HepG2 (cell line): Measurements from ENCODE around the gene ZSWIM9. TPM values are rescaled to one million over a fixed set of nuclear protein-coding genes. Genes with fewer than 3 reads are reported as not detected.

Source experiments
- ADNP ChIP-seq: sonication (generic); formaldehyde crosslinking; IDR thresholded peaks from 2 replicates; pipeline ENCODE4 v1.4.0; 2020; ENCODE audit warnings: missing genetic modification reagents
- CREM ChIP-seq, 2 experiments: sonication (generic) in 1 of 2; formaldehyde crosslinking in 1 of 2; IDR thresholded peaks; 2 replicates each; pipeline versions ENCODE4 v1.4.0 to v1.6.1; 2016 to 2020; ENCODE audit warnings: antibody characterized with exemption in 1 of 2, mild to moderate bottlenecking in 1 of 2, missing genetic modification reagents in 1 of 2
- HMGXB3 ChIP-seq: sonication (generic); formaldehyde crosslinking; IDR thresholded peaks from 2 replicates; pipeline ENCODE4 v1.4.0; 2020; ENCODE audit warnings: missing genetic modification reagents, borderline replicate concordance
- HNRNPUL1 ChIP-seq: fragments of 200-400 bp; formaldehyde crosslinking; IDR thresholded peaks from 2 replicates; pipeline ENCODE4 v1.6.1; 2017; ENCODE audit warnings: low read depth, mild to moderate bottlenecking, low read length, moderate library complexity
- MAFG ChIP-seq: sonication (generic); formaldehyde crosslinking; IDR thresholded peaks from 2 replicates; pipeline ENCODE4 v1.5.1; 2020; ENCODE audit warnings: mild to moderate bottlenecking, missing genetic modification reagents
- MAX ChIP-seq: IDR thresholded peaks from 2 replicates; pipeline ENCODE4 v1.6.1; 2012; ENCODE audit warnings: inconsistent platforms
- MEIS1 ChIP-seq: sonication (generic); formaldehyde crosslinking; IDR thresholded peaks from 2 replicates; pipeline ENCODE4 v1.9.0; 2021; ENCODE audit warnings: mild to moderate bottlenecking, missing genetic modification reagents, moderate library complexity, borderline replicate concordance
- MLX ChIP-seq: IDR thresholded peaks from 2 replicates; pipeline ENCODE4 v1.6.1; 2016
- MTF1 ChIP-seq: sonication (generic); formaldehyde crosslinking; IDR thresholded peaks from 2 replicates; pipeline ENCODE4 v1.5.0; 2020; ENCODE audit warnings: missing genetic modification reagents
- SALL1 ChIP-seq: sonication (generic); formaldehyde crosslinking; IDR thresholded peaks from 2 replicates; pipeline ENCODE4 v1.8.0; 2022; ENCODE audit warnings: mild to moderate bottlenecking, missing genetic modification reagents
- SMAD9 ChIP-seq: sonication (generic); formaldehyde crosslinking; IDR thresholded peaks from 2 replicates; pipeline ENCODE4 v1.5.1; 2020; ENCODE audit warnings: mild to moderate bottlenecking, missing genetic modification reagents
- SOX5 ChIP-seq: IDR thresholded peaks from 2 replicates; pipeline ENCODE4 v1.6.1; 2016; ENCODE audit warnings: borderline replicate concordance
- TRIM24 ChIP-seq: sonication (generic); formaldehyde crosslinking; IDR thresholded peaks from 2 replicates; pipeline ENCODE4 v1.8.0; 2022; ENCODE audit warnings: mild to moderate bottlenecking, missing genetic modification reagents
- ZHX2 ChIP-seq, 2 experiments: sonication (generic) in 1 of 2; formaldehyde crosslinking in 1 of 2; IDR thresholded peaks; 2 replicates each; pipeline versions ENCODE4 v1.6.1 to v1.9.0; 2014 to 2022; ENCODE audit warnings: antibody characterized with exemption in 1 of 2, borderline replicate concordance in 1 of 2, inconsistent platforms in 1 of 2, low read depth in 1 of 2, missing genetic modification reagents in 1 of 2
- ZNF691 ChIP-seq: sonication (generic); formaldehyde crosslinking; IDR thresholded peaks from 2 replicates; pipeline ENCODE4 v1.4.0; 2020; ENCODE audit warnings: missing genetic modification reagents, low read depth, mild to moderate bottlenecking, borderline replicate concordance
- polyA plus RNA-seq, 8 experiments: library from polyadenylated mRNA; depleted of rRNA in 3 of 8; stranded (reverse) in 7 of 8; unstranded in 1 of 8; fragments of >200 nt; fragmentation: Illumina TruSeq in 4 of 8; extraction: Trizol in 4 of 8; gene quantifications; 2 replicates each; pipeline versions ENCODE4 v1.2.1 to v1.2.3, GENCODE V29; 2011 to 2016; ENCODE audit warnings: low read depth in 4 of 8, missing spikeins in 1 of 8, mixed read lengths in 1 of 8; ENCODE audit not compliant: insufficient read depth in 1 of 8
- total RNA-seq, 5 experiments: library from RNA; depleted of rRNA; stranded (reverse); fragments of >200 nt; fragmentation: Illumina TruSeq; extraction: Trizol; gene quantifications; 2 replicates each; pipeline ENCODE4 v1.2.3, GENCODE V29; 2016; ENCODE audit warnings: low read depth in 1 of 5

The ZSWIM9 gene
- total and polyA plus RNA-seq, 2 of the 13 experiments (the other 11 are each of a cell fraction or from before 2014, with no cell fraction given): 0.18 to 1.1 TPM

DNA sequence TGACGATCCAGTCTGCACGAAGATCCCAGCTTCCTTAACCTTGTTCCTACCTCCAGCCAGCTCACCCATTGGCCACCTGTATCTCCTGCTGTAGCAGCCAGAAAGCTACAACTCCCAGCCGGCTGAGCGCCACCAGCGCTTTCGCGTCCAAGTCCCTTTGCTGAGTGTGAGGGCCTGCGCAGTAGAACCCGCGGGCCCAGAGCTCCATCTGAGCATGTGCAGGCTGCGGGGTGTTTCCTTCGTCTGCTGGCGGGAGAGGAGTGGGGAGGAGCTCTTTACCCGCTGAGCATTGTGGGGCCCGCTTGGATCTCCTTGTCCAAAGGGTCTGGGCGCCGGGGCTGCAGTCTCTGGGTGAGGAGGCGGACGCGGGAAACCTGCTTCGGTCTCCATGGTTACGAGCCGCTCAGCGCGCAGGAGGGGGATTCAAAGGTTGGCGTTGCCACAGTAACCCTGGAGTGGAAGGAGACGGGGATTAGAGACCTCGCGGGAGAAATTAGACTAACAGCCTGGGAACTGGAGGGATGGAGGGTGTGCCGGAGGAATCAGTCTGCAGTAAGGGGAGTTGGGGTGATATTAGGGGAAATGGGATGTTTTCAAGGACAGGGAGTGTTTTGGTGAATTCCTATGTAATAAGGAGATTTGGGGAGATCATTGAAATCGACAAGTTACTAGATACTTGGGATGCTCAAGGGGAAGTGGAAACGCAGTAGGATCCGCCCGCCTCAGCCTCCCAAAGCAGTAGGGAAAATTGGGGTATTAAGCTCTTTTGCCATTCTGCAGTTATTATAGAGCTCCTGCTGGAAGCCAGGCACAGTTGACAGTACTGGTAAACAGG is 33.5 kb downstream of the ZSWIM9 start (continued):
- TF ChIP-seq ZNF691 (CRISPR knock-in tag) (no peak), MLX (no peak), ADNP (CRISPR knock-in tag) (no peak), SALL1 (CRISPR knock-in tag) (peak; percentile 84), HNRNPUL1 (no peak), MAFG (CRISPR knock-in tag) (no peak), ZHX2 (IDR thresholded peaks at IDR 0.05; ENCODE audit: low read depth) (no peak; the same call in 1 of the 2 replicates), ZHX2 (CRISPR knock-in tag; IDR thresholded peaks at IDR 0.05; ENCODE audit: borderline replicate concordance) (no peak), MAX (peak; percentile 89), SMAD9 (CRISPR knock-in tag) (no peak; the same call in 1 of the 2 replicates), MTF1 (CRISPR knock-in tag) (no peak), SOX5 (CRISPR knock-in tag) (no peak; the same call in 1 of the 2 replicates), MEIS1 (CRISPR knock-in tag) (no peak; the same call in 1 of the 2 replicates), CREM (IDR thresholded peaks at IDR 0.05) (peak; percentile 45; the same call in 1 of the 2 replicates), CREM (CRISPR knock-in tag; IDR thresholded peaks at IDR 0.05) (no peak), TRIM24 (no peak), HMGXB3 (peak; percentile 22; the same call in 1 of the 2 replicates)
